Measurements from ENCODE around the gene RAB4B.
"Not testable (repeated sequence)": the region's sequence is repeated elsewhere in the genome, so short reads cannot be mapped to it uniquely, and the experiment has no call there.

The RAB4B gene

DNA sequence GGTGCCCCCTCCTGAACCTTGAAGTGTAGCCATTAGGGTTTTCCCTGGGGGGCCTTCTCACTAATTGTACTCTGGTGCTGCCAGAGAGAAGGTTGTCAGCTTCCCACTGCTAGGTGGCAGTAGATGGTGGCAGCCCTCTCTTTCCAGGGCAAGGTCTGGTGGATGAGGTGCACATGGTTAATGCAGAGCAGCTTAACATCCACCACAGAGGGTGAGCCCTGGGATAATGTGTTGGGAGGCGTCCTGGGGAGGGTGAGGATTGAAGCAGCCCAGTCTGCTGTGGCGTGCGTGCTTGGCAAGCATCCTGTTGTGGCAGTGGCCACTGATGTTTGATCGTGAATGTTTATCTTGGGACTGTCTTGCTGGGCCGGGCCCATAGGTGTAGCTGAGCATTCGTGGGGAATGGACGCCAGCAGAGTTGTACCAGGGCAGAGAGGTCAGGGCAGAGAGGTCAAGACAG lies 26.8 kb downstream of the RAB4B start:
- DNase-seq, result no peak

DNA sequence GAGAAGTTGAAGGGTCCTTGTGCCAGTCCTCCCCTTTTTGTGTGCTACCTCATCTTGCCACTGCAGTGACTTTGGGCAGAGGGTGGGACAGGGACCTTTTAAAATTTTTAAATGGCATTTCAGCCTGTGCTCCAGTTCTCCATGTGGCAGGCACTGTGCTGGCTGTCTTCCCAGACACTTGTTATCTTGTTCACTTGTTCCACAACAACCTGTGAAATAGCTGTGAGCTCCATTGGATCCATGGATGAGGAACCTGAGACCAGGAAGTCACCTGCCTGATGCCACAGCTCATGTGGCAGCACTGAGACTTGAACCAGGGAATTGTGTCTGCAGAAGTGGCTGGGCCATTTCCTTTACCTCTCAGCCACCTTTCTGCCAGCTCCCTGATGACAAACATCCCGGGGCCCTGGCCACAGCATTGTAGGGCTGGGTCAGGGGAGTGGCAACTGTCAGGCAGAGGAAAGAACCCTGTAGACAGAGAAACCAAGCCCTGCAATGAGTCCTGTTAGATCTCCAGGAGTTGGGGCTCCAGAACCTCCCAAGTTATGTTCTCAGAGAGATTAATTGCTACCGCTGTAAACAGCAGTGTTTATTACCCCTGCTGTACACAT lies 27.3 kb downstream of the RAB4B start:
- no peak for DNase-seq

DNA sequence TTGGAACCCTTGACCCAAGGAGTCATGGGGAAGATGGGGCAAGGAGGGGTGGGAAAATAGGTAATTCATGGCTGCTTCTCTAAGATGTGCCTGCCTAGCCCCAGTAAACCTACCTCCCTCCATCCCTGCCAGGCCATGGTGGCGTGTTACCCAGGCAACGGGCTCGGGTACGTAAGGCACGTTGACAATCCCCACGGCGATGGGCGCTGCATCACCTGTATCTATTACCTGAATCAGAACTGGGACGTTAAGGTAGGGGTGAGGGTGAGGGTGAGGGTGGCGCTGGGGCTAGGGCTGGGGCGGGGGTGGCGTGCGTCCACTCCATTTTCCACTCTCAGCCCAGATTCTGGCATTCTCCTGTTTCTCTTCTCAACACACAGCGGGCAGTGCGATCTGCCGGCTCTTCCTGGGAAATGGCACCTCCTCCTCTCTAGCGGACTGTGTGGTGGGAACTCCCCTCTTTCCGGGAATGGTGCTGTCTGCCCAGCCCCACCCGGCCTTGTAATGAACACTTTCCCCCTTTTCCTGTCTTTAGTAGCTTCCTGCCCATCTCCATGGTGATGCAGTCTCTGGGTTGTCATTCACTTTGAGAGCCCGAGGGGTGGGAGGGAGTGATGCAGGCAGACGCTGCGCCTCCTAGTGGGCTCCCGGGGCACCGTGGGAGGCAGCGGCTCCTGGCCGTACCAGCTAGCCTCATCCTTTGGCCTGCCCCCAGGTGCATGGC lies 28.5 kb downstream of the RAB4B start:
- no peak for DNase-seq

DNA sequence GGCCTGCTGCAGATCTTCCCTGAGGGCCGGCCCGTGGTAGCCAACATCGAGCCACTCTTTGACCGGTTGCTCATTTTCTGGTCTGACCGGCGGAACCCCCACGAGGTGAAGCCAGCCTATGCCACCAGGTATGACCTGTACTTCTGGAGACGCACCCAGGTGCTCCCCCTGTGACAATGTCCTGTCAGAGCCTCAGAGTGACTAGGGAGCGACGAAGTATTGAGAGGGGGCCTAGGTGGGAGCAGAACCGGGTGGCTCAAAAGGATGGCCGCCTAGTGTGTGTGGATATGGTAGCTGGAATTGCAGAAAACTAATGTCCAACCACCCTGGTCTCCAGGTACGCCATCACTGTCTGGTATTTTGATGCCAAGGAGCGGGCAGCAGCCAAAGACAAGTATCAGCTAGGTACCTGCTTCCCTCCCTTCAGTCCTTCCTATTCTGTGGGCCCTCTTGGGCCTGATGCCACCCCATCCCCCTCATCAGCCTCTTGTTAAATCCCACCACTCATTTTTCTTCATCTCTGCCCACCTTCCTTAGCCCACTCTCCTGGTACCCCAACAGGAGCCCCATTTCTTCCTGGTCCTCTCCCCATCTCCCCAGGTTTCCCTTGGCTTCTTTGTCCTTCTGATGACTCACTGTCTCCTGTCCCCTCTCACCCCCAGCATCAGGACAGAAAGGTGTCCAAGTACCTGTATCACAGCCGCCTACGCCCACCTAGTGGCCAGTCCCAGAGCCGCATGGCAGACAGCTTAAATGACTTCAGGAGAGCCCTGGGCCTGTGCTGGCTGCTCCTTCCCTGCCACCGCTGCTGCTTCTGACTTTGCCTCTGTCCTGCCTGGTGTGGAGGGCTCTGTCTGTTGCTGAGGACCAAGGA lies 29.3 kb downstream of the RAB4B start:
- DNase-seq, result no peak

DNA sequence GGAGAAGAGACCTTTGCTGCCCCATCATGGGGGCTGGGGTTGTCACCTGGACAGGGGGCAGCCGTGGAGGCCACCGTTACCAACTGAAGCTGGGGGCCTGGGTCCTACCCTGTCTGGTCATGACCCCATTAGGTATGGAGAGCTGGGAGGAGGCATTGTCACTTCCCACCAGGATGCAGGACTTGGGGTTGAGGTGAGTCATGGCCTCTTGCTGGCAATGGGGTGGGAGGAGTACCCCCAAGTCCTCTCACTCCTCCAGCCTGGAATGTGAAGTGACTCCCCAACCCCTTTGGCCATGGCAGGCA lies 29.9 kb downstream of the RAB4B start:
- no peak for DNase-seq

DNA sequence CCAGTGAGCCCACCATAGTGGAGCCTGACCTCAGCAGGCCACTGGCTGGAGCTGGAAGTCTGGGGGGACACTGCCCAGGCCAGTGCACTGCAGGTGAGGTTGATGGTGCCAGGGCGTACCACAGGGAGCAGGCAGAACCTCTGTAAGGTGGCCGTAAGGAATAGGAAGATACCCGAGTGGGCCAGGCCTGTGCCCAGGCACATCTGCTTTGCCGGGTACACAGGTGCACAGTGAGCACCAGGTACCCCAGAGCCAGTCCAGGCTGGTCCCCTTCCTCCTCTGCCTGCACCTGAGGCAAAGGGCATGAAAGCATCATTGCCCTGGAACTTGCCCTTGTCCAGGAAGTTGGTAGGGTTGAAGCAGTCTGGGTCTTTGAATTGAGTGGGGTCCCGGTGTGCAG lies 30.4 kb downstream of the RAB4B start:
- no peak for DNase-seq

DNA sequence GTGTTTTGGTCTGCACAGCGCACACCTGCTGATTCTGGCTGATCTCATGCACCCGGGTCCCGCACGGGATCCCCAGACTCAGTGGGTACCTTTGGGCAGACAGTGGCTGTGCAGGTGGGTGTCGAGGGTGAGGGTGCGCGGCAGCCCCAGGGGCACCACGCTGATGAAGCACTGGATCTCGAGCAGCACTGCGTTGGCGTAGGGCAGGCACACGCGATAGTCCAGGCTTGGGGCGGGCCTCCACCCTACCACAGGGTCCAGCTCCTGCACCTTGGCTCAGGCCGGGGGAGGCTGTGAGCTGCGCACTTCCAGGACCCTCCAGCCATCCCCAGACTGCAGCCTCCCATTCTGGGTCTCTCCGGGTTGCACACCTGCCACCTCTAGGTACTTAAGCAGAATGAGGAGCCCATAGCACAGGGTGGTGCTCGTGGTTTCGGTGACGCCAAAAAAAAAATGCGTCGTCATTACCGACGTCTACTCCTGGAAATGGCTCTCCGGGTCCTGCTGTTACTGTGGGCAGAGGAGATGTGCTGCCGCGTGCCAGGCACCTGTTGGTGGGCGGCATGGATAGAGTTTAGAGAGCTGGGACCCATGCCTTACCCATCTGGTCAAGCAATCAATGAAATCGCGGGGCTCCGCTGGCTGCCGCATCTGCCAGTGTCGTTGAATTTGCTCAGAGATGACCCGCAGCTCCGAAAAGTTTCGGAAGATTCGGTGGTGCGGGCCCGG lies 31.5 kb downstream of the RAB4B start:
- DNase-seq, result no peak

DNA sequence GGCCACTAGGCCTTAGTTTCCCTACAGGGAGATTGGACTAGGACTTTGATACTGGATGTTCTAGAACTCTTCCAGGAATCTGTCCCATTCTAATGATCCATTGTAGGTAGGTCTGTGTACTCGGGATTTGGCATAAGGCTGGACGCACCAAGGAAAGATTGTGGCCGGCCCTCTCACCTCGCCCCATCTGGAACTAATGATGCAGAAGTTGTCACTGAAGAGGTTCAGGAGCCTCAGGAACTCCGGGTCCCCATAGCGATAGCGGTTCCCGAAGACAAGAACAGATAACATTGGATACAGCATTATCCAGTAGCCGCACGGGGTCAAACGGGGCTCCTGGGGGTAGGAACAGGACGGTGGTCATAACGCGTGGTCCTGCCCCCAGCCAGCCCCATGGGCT lies 32.1 kb downstream of the RAB4B start:
- no peak for DNase-seq

DNA sequence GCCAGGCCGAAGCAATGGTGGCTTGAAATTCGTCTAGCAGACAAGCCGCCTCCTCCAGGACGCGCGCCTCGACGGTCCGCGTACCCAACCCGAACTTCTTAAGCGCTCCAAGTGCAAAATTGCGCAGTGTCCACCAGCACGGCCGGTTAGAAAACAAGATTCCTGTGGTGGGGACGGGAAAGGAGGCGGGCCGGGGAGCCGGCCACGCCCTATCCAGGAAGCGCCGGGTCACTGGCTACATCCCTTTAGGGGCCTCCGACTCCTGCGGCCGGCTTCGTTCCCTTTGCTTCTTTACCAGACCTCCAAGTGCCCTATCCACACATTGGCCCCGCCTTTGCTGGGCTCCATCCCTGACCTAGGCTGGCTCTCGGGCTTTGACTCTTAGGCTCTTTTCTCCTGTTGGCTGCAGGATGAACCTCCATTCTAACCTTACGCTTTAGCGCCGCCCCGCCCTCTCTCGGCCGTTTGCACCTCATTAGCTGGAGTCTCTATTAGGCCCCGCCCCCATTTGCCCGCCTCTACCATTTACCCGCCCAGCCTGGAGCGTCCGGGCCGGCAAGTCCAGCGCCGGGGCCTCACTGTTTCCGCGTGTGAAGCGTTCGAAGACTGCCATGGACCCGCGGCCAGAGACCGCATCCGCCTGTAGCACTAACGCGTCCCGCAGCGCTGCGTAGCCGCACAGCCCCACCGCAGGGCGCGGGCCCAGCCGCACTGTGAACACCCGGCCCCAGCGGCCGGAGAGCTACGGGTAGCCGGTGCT lies 32.8 kb downstream of the RAB4B start:
- not testable (repeated sequence) for DNase-seq

DNA sequence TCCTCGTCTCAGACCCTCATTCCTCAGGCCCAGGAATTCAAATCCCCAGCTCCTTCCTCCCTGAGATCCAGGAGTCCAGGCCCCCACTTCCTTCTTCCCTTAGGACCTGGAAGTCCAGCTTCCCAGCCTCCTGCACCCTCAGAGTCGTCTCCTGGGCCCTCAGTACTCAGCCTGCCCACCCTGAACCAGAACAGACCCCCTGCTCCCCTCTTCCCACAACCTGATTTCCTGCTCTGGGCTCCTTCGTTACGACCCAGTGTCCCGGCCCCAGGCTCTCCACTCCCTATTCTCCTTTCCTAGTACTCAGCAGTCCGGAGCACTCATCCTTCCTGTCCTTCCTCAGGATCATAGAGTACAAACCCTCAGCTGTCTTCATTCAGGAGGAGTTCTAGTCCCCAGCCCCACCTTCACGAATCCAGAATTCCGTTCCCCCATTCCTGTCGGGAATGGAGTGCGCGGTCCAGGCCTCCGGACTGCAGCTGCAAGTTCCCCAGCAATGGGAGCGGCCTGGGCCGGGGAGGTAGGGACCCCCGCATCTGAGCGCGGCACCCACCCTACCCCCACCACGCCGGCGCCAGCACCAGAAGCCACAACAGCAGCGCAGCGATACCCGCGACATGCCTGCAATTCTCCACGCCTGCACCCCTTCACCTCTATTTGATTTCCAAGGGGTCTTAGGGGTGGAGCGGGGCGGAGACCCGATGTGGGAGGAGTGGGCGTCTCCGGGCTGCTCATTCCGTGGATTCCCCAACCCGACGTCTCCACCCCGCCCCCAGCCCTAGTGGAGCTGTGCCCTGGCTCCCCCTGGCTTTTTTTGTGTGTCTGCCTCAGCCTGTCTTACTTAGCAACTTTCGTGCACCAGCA lies 33.7 kb downstream of the RAB4B start:
- DNase-seq, result no peak

DNA sequence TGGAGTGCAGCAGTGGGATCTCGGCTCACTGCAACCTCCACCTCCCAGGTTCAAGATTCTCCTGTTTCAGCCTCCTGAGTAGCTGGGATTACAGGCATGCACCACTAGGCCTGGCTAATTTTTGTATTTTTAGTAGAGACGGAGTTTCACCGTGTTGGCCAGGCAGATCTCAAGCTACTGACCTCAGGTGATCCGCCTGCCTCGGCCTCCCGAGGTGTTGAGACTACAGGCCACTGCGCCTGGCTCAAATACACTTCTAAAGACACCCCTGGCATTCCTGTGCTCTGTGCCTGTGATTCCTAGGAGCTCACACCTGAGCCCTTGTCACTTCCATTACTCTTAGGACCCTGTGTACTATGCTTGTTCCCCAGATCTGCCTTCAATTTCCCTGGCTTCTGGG lies 34.5 kb downstream of the RAB4B start:
- not testable (repeated sequence) for DNase-seq

DNA sequence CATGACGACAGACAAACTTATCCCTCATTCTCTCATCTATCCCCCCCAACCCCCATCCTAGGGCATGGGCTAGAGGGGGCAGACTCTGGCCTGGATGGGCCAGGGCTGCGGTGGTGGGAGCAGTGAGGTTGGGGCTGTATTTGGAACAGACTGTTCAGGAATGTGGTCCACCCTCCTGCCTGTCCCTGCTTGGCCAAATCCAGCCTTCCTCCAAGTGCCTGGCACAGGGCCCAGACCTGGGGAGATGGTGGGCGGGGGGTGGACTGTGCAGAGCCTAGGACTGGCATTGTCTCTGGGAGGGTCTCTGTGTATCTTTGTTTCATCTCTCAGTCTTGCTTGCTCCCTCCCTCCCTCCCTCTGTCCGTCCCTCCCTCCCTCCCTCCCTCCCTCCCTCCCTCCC lies 35.1 kb downstream of the RAB4B start:
- DNase-seq, result no peak

DNA sequence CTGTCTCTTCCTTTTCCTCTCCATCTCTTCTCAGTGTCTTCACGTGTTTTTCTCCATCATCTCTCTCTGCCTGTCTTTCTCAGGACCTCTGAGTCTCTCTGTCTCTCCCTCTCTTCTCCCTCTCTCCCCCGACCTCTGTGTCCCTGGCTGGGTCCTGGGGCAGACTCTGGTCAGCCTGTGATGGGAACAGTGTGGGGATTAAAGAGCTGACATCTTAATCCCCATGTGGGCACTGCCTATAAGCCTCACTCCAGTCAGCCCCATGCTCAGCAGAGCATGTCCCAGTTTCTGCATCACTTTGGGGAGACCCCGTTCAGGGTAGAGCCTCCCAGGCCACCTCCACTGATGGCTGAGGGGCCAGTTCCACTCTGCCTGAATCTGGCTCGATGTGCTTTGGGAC lies 37.2 kb downstream of the RAB4B start:
- no peak for DNase-seq

DNA sequence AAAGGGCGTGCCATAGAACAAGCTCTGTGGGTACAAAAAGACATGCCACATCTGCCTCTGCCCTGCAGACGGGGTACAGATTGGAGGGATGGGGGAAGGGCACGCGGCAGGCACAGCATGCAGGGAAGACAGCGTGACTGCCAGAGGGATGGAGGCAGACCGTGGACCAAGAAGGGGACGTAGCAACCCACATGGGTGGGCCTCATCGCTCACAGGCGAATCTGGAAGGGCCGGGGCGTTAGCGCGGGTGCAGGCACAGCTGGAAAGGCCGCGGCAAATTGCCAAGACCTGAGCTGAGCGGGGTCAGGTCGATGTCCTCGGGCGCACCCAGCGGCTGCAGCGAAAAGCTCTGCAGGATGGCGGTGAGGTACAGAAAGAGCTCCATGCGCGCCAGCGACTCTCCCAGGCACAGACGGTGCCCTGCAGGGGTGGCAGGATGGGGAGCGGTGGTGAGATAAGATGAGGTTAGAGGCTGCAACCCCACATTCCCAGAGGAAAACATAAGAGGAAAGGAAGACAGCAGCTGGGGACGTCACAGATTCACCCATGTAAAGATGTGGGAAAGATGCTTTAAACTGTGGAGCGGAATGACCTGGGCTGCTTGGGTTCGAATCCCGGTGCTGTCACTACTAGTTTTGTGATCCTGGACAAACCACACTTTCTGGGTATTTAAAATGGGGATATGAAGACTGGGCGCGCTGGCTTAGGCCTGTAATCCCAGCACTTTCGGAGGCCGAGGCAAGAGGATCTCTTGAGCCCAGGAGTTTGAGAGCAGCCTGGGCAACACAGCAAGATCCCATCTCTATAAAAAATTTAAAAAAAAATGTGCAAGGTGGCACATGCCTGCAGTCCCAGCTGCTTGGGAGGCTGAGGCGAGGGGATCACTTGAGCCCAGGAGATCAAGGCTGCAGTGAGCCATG lies 40.7 kb downstream of the RAB4B start:
- DNase-seq, result peak; percentile 66

DNA sequence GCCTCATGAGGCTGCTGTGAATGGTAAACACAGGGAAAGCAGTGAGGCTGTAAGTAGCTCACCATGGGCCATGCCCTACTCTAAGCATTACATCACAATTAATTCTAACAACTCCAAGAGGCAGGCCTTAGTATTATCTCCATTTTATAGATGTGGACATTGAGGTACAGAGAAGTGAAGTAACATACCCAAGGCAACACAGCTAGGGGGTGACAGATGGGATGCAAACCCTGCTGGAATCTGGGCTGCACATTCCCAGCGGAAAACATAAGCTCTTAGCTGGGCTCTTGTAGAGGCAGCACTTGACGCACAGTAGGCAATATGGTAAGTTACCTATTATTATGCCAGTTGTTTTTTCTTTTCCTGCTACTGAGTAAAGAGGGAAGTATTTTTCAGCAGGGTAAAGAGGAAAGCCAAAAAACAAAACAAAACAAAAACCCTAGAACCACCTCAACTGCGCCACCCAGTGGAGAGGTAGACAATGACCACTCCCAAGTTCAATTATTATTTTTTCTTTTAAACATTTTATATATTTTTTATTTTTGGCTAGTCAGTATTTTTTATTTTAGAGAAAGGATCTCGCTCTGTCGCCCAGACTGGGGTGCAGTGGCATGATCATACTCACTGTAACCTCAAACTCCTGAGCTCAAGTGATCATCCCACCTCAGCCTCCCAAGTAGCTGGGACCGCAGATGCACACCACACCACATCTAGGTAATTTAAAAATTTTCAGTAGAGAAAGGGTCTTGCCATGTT lies 41.6 kb downstream of the RAB4B start:
- peak; percentile 59 for DNase-seq

DNA sequence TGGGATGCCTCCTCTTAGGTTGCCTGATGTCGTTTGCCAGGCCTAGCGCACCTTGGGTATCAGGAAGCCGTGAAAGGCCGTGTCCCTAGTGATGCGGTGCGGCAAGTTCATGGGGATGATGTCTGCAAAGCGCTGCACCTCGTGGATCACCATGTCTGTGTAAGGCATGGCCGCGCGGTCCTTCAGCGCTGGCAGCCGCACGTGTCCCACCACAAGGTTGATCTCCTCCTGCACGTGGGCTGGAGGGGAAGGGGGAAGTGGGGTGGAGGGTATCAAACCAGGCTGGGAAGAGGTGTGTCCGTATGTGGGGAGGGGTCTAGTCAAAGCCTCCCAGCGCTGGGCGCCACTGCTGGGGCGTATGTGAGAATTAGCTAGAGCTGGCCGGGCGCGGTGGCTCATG lies 44.1 kb downstream of the RAB4B start:
- no peak for DNase-seq

DNA sequence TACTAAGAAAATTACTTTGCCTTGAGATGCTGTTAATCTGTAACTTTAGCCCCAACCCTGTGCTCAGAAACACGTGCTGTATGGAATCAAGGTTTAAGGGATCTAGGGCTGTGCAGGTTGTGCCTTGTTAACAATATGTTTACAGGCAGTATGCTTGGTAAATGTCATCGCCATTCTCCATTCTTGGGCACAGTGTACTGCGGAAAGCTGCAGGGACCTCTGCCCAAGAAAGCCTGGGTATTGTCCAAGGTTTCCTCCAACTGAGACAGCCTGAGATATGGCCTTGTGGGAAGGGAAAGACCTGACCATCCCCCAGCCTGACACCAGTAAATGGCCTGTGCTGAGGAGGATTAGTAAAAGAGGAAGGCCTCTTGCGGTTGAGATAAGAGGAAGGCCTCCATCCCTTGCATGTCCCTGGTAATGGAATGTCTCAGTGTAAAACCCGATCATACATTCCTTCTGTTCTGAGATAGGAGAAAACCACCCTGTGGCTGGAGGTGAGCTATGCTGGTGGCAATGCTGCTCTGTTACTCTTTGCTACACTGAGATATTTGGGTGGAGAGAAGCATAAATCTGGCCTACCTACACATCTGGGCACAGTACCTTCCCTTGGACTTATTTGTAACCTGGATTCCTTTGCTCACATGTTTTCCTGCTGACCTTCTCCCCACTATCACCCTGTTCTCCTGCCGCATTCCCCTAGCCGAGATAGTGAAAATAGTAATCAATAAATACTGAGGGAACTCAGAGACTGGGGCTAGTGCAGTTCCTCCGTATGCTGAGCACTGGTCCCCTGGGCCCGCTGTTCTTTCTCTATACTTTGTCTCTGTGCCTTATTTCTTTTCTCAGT lies 44.9 kb downstream of the RAB4B start:
- not testable (repeated sequence) for DNase-seq

DNA sequence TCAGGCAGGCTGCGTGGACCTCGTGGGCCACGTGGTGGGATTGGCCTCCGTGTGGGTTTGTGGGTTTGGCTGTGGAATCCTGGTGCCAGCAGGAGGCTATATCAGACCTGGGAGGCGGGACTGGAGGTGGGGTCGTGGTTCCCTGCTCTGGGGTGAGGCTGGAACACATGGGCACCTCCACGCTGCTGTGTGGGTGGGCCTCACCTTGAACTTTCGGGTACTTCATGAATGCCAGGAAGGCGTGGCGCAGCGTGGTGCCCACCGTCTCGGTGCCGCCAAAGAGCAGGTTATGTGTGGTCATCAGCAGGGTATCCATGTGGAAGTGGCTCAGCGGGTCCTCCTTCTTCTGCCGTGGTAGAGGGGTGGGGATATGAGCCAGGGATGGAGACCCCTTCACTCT lies 46.9 kb downstream of the RAB4B start:
- DNase-seq, result not testable (repeated sequence)

Measured in NCI-H2171 treated with DMSO at 0.1 percent for 48 hours (cell line).